Calu3 (cell line): Measurements from ENCODE around the gene LHX3. TPM values are rescaled to one million over a fixed set of nuclear protein-coding genes. Genes with fewer than 3 reads are reported as not detected.
"Not testable (repeated sequence)": the region's sequence is repeated elsewhere in the genome, so short reads cannot be mapped to it uniquely, and the experiment has no call there.

Experiments used
- BruUV-seq: library from RNA; stranded (reverse); fragments of 400-500 nt; replicated peaks from 2 replicates; lab custom pipeline; 2021; lab: Mats Ljungman, UMichigan
- CTCF ChIA-PET: fragments of 300-600 bp; sonication (Branson Sonifier 250); formaldehyde crosslinking; loops from one replicate; lab custom pipeline; 2022; ENCODE audit warnings: antibody characterized with exemption; lab: Charles Lee
- DNase-seq: peaks from one replicate; pipeline ENCODE4 v3.0.0; 2022
- H3K27ac Mint-ChIP-seq: one replicate; pipeline ENCODE4 v1.8.0; 2022; ENCODE audit warnings: mixed read lengths; ENCODE audit not compliant: unreplicated experiment
- H3K27me3 Mint-ChIP-seq: one replicate; pipeline ENCODE4 v1.8.0; 2022; ENCODE audit warnings: mixed read lengths; ENCODE audit not compliant: unreplicated experiment
- H3K36me3 Mint-ChIP-seq: one replicate; pipeline ENCODE4 v1.8.0; 2022; ENCODE audit warnings: mild to moderate bottlenecking, moderate library complexity, mixed read lengths; ENCODE audit not compliant: insufficient read depth, unreplicated experiment
- H3K4me1 Mint-ChIP-seq: one replicate; pipeline ENCODE4 v1.8.0; 2022; ENCODE audit warnings: mild to moderate bottlenecking, low read depth, mixed read lengths; ENCODE audit not compliant: unreplicated experiment
- H3K4me3 Mint-ChIP-seq: one replicate; pipeline ENCODE4 v1.8.0; 2022; ENCODE audit warnings: mild to moderate bottlenecking, low read depth, moderate library complexity, mixed read lengths; ENCODE audit not compliant: unreplicated experiment
- H3K9me3 Mint-ChIP-seq: one replicate; pipeline ENCODE4 v1.8.0; 2022; ENCODE audit warnings: low read depth, mixed read lengths; ENCODE audit not compliant: unreplicated experiment
- intact Hi-C: fragments of 100-400 bp; cut with micrococcal nuclease; formaldehyde crosslinking; loops from one replicate; pipeline ENCODE4 v1.10.0; 2022; ENCODE audit not compliant: unreplicated experiment
- total RNA-seq: library from RNA; stranded (reverse); gene quantifications from 2 replicates; pipeline ENCODE4 v1.2.3, GENCODE V29; 2022
- TF ChIP-seq, protein P1 (sequence below): fragments of 200-600 bp; IDR thresholded peaks from one replicate; pipeline ENCODE4 v1.8.0; 2022; ENCODE audit warnings: antibody characterized with exemption; ENCODE audit not compliant: unreplicated experiment

LHX3 gene
- total RNA-seq, 1 experiment from 2014 or later, result not detected

DNA sequence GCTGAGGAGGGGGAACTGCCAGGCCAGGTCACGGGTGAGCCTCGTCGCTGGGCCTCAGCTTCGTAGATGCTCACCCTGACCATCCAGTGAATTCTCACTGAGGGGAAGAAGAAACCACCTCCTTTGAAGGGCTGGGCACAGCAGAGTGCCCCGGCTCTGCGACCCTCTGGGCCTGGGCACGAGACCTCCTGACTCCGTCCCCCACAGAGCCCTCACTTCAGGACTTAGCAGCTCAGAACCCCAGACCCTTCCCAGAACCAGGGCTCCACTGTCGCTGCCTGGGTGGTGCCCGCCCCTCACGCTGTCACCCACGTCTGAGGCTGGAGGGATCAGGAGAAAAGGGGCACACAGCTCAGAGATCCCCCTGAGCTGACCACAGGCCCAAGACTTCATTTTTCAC is 52.0 kb downstream of the LHX3 start:
- no TSS peak for BruUV-seq
- Mint-ChIP-seq H3K27ac (no peak overlapping the region), H3K9me3 (no peaks in the 10 kb centered on the region), H3K36me3 (no peaks in the 10 kb centered on the region), H3K27me3 (peaks cover 29% of the 10 kb centered on the region), H3K4me3 (no peak overlapping the region), H3K4me1 (no peaks in the 10 kb centered on the region)
- intact Hi-C loops, result no loop called here
- CTCF ChIA-PET, result no interaction called here
- TF ChIP-seq, protein P1, sequence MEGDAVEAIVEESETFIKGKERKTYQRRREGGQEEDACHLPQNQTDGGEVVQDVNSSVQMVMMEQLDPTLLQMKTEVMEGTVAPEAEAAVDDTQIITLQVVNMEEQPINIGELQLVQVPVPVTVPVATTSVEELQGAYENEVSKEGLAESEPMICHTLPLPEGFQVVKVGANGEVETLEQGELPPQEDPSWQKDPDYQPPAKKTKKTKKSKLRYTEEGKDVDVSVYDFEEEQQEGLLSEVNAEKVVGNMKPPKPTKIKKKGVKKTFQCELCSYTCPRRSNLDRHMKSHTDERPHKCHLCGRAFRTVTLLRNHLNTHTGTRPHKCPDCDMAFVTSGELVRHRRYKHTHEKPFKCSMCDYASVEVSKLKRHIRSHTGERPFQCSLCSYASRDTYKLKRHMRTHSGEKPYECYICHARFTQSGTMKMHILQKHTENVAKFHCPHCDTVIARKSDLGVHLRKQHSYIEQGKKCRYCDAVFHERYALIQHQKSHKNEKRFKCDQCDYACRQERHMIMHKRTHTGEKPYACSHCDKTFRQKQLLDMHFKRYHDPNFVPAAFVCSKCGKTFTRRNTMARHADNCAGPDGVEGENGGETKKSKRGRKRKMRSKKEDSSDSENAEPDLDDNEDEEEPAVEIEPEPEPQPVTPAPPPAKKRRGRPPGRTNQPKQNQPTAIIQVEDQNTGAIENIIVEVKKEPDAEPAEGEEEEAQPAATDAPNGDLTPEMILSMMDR, result no peak
- no peak for DNase-seq

DNA sequence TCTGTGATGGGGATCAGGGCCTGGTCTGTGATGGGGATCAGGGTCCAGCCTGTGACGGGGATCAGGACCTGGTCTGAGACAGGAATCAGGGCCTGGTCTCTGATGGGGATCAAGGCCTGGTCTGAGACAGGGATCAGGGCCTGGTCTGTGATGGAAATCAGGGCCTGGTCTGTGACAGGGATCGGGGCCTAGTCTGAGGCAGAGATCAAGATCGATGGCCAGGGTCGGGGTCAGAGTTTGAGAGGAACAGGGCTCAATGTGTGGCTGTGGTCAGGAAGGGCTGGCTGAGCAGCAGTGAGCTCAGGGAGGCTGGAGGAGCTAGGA is 52.4 kb downstream of the LHX3 start:
- Mint-ChIP-seq H3K9me3 (no peaks in the 10 kb centered on the region), H3K4me1 (no peaks in the 10 kb centered on the region), H3K27ac (no peak overlapping the region), H3K27me3 (peaks cover 24% of the 10 kb centered on the region), H3K36me3 (no peaks in the 10 kb centered on the region), H3K4me3 (no peak overlapping the region)
- intact Hi-C loops, result no loop called here
- CTCF ChIA-PET, result no interaction called here
- DNase-seq, result no peak
- TF ChIP-seq, protein P1, result no peak
- BruUV-seq, result no TSS peak

DNA sequence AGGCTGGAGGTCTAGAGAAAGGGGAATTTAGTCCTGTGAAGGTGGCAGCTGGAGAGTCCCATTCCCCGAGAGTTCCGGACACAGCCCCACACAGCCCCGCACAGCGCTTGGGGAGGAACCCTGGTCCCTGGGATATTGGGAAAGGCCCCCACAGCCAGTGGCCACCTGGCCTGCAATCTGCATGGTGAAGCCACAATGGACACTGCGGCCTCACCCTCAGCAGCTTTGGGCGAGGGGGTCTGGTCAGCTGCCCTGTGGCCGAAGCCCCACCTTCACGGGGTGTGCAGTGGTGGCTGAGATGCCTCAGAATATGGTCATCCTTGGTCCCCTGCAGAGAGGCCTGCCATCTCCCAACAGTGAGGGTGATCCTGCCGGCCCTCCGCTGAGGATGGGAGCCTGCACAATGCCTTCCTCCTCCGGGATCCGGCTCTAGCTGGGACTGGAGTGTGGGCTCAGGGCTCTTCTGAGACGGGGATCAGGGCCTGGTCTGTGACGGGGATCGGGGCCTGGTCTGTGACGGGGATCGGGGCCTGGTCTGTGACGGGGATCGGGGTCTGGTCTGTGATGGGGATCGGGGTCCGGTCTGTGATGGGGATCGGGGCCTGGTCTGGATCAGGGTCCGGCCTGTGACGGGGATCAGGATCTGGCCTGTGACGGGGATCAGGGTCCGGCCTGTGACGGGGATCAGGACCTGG is 52.9 kb downstream of the LHX3 start:
- H3K27ac Mint-ChIP-seq, result no peak overlapping the region
- CTCF ChIA-PET, result no interaction called here
- intact Hi-C loops, result no loop called here
- no peaks in the 10 kb centered on the region for H3K4me1 Mint-ChIP-seq
- no peak overlapping the region for H3K4me3 Mint-ChIP-seq
- H3K27me3 Mint-ChIP-seq, result peaks cover 19% of the 10 kb centered on the region
- TF ChIP-seq, protein P1, result no peak
- BruUV-seq, result no TSS peak
- H3K36me3 Mint-ChIP-seq, result no peaks in the 10 kb centered on the region
- DNase-seq, result no peak
- no peaks in the 10 kb centered on the region for H3K9me3 Mint-ChIP-seq

DNA sequence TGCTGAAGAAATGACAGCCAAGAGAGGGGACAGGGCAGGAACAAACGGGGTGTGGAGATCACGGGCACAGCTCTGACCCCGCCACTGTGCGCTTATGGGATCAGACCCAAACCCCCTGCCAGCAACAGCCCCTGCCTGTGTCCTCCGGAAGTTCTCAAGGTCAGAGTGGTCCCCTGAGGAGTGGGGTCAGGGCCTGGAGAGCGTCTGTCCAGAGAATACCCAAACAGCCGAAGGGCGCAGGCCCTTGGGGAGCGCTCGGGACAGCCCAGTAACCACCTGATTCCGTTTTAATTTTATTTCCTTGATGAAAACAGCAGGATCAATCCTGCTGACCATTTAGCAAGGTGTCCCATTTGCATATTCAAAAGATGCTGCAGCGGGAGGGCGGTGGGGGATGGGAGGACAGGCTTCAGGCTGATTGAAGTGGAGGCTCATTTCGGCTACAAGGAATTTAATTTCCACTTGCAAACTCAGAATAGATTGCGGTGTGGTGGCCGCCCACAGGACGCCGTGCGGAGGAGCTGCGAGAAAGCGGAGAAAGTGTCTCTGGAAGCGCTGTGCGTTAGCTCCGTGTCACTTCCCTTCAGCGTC is 53.6 kb downstream of the LHX3 start:
- H3K4me3 Mint-ChIP-seq, result no peak overlapping the region
- TF ChIP-seq, protein P1, result no peak
- no peaks in the 10 kb centered on the region for H3K36me3 Mint-ChIP-seq
- no TSS peak for BruUV-seq
- DNase-seq, result no peak
- intact Hi-C loops, result no loop called here
- H3K27ac Mint-ChIP-seq, result no peak overlapping the region
- H3K4me1 Mint-ChIP-seq, result no peaks in the 10 kb centered on the region
- CTCF ChIA-PET, result no interaction called here
- no peaks in the 10 kb centered on the region for H3K9me3 Mint-ChIP-seq
- H3K27me3 Mint-ChIP-seq, result peaks cover 23% of the 10 kb centered on the region

DNA sequence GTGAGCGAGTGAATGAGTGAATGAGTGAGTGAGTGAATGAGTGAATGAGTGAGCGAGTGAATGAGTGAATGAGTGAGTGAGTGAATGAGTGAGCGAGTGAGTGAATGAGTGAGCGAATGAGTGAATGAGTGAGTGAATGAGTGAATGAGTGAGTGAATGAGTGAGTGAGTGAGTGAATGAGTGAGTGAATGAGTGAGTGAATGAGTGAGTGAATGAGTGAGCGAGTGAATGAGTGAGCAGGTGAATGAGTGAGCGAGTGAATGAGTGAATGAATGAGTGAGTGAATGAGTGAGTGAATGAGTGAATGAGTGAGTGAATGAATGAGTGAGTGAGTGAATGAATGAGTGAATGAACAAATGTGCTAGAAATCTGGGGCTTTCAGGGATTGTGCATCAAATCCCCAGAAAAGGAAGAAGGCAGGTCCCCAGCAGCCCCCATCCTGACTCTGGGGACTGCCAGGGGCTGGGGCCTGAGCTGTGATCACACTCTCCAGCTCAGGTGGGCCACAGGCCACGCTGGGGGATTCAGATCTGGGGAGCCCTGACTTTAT is 54.2 kb downstream of the LHX3 start:
- CTCF ChIA-PET, DNase-seq, BruUV-seq, H3K27ac Mint-ChIP-seq, H3K36me3 Mint-ChIP-seq, intact Hi-C loops, H3K4me3 Mint-ChIP-seq, H3K9me3 Mint-ChIP-seq, H3K4me1 Mint-ChIP-seq: not testable (repeated sequence)
- peaks cover 25% of the 10 kb centered on the region for H3K27me3 Mint-ChIP-seq
